Brain microvascular endothelial cell (primary cell): ENCODE data around the gene SRRM3.
A peak's percentile ranks its signal among the peaks of the same experiment; 100 is the strongest.
"Not testable (repeated sequence)": the region's sequence is repeated elsewhere in the genome, so short reads cannot be mapped to it uniquely, and the experiment has no call there.

Source experiments
- DNase-seq: peaks from one replicate; pipeline ENCODE4 v3.0.0-alpha.2; 2020
- H3K27ac ChIP-seq: fragments of 250-450 bp; sonication (Bioruptor Pico); 2 replicates; pipeline ENCODE4 v1.5.1; 2020; ENCODE audit warnings: mild to moderate bottlenecking, moderate library complexity
- H3K27me3 ChIP-seq: fragments of 250-450 bp; sonication (Bioruptor Pico); replicated peaks from 2 replicates; pipeline ENCODE4 v1.5.1; 2020; ENCODE audit warnings: mild to moderate bottlenecking
- H3K36me3 ChIP-seq: fragments of 250-450 bp; sonication (Bioruptor Pico); replicated peaks from 2 replicates; pipeline ENCODE4 v1.5.1; 2020; ENCODE audit warnings: mild to moderate bottlenecking
- H3K4me3 ChIP-seq: 2 replicates; pipeline ENCODE4 v1.5.1; 2011; ENCODE audit warnings: low read depth, mild to moderate bottlenecking, control low read depth, low read length, moderate library complexity
- in situ Hi-C: cut with HindIII; loops from 2 replicates; pipeline ENCODE4 v1.10.0; 2017; ENCODE audit warnings: low sequenced_read_pairs, low pct_ligation_motif_present
- TF ChIP-seq, protein P1 (sequence below): IDR thresholded peaks from 2 replicates; pipeline ENCODE4 v1.5.1; 2011; ENCODE audit warnings: low read depth, mild to moderate bottlenecking, moderate library complexity, low read length, control low read depth, inconsistent platforms; ENCODE audit errors: missing control alignments

Gene SRRM3

DNA sequence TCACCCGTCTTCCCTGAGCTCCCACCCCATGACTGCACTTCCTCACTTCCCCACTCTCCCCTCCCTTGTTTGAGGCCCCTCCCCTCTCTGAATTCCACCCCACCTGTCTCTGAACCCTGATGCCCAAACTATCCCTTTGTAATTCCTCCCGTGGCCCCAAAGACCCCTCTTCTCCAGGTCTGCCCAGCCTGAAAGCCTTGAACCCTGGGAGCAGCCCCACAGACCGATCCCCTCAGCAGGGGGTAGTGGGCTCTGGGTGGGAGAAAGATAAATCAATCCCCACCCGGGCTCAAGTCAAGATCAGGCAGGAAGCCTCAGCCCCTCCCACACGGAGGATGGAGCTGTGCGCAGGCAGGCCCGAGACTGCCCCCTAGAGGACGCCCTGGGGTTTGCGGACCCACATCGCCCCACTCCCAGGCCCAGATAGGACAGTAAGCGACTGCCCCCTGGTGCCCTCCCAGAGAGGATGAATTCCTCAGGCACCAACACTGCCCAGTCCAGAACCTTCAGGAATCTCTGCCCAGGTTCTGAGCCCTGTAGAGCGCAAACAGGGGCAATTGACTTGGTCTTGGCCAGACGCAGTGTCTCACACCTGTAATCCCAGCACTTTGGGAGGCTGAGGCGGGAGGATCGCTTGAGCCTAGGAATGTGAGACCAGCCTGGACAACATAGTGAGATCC, 112.5 kb downstream of the SRRM3 start:
- peak; percentile 92 for DNase-seq
- in situ Hi-C loops: no loop called here

DNA sequence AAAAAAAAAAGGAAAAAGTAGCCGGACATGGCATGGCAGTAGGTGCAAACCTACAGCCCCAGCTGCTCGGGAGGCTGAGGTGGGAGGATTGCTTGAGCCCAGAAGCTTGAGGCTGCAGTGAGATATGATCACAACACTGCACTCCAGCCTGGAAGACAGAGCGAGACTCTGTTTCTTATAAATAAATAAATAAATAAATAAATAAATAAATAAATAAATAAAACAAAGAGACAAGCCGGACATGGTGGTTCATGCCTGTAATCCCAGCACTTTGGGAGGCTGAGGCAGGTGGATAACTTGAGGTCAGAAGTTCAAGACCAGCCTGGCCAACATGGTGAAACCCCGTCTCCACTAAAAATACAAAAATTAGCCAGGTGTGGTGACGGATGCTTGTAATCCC, 113.0 kb downstream of the SRRM3 start:
- in situ Hi-C loops, H3K36me3 ChIP-seq, H3K4me3 ChIP-seq, H3K27me3 ChIP-seq, DNase-seq, H3K27ac ChIP-seq: not testable (repeated sequence)

More for the DNA sequence above, 112.5 kb downstream of the SRRM3 start:
- no peak overlapping the region for H3K4me3 ChIP-seq
- no peak overlapping the region for H3K27ac ChIP-seq
- H3K27me3 ChIP-seq: no peaks in the 10 kb centered on the region
- TF ChIP-seq, protein P1, sequence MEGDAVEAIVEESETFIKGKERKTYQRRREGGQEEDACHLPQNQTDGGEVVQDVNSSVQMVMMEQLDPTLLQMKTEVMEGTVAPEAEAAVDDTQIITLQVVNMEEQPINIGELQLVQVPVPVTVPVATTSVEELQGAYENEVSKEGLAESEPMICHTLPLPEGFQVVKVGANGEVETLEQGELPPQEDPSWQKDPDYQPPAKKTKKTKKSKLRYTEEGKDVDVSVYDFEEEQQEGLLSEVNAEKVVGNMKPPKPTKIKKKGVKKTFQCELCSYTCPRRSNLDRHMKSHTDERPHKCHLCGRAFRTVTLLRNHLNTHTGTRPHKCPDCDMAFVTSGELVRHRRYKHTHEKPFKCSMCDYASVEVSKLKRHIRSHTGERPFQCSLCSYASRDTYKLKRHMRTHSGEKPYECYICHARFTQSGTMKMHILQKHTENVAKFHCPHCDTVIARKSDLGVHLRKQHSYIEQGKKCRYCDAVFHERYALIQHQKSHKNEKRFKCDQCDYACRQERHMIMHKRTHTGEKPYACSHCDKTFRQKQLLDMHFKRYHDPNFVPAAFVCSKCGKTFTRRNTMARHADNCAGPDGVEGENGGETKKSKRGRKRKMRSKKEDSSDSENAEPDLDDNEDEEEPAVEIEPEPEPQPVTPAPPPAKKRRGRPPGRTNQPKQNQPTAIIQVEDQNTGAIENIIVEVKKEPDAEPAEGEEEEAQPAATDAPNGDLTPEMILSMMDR: peak; percentile 100
- H3K36me3 ChIP-seq: no peaks in the 10 kb centered on the region

DNA sequence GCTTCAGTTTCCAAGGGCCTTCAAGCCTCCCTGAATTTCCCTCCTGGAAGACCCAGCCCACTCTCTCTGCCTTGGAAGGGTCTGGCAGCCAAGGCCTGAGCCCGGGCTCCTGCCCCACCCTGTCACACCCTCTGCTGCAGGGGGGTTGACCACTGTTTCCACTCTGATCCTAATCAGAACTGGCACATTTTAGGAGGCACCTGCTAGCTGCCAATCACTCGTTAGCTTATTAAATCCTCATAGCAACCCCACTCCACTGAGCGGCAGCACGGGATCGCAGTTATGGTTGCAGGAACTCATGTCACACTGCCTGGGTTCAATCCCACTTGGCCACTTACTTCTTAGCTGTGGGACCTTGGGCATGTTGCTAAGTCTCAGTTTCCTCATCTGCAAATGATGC, 113.7 kb downstream of the SRRM3 start:
- H3K27me3 ChIP-seq: no peaks in the 10 kb centered on the region
- in situ Hi-C loops: no loop called here
- no peak for DNase-seq
- peaks cover 2% of the 10 kb centered on the region for H3K36me3 ChIP-seq
- TF ChIP-seq, protein P1: no peak
- no peak overlapping the region for H3K4me3 ChIP-seq
- no peak overlapping the region for H3K27ac ChIP-seq

DNA sequence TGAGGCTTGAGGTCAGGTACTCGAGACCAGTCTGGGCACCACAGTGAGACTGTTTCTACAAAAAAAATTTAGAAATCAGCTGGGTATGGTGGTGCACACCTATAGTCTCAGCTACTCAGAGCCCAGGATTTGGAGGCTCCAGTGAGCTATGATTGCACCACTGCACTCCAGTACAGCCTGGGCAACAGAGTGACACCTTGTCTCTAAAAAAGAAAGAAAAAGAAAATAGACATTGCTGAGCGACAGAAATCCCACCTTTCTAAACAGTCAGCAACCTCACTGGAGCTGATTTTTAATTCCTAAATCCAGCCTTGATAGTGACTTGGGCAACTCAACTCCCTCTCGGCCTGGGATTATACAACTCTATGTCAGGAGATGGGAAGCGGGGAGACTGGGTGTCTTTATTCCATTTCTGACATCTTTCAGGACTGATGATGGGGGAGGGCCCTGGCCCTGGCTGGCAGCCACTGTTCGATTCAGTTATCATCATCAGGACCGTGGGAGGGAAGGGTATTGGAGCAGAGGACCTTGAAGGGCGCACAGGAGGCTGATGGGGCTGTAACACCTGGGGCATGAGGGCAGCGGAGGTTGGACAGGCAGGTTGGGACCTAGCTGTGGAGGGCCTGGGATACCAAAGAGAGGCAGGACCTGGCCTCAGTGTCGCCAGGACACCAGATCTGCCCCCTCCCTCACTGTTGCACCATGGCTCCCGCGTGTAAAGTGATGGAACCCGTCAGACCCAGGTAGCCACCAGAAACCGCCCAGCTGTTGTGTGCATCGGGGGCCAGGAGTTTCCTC, 115.5 kb downstream of the SRRM3 start:
- H3K27ac ChIP-seq: peak overlapping the region; percentile 75
- peak overlapping the region; percentile 53 for H3K4me3 ChIP-seq
- TF ChIP-seq, protein P1: no peak
- no peaks in the 10 kb centered on the region for H3K27me3 ChIP-seq
- in situ Hi-C loops: no loop called here
- DNase-seq: no peak
- peaks cover 6% of the 10 kb centered on the region for H3K36me3 ChIP-seq

DNA sequence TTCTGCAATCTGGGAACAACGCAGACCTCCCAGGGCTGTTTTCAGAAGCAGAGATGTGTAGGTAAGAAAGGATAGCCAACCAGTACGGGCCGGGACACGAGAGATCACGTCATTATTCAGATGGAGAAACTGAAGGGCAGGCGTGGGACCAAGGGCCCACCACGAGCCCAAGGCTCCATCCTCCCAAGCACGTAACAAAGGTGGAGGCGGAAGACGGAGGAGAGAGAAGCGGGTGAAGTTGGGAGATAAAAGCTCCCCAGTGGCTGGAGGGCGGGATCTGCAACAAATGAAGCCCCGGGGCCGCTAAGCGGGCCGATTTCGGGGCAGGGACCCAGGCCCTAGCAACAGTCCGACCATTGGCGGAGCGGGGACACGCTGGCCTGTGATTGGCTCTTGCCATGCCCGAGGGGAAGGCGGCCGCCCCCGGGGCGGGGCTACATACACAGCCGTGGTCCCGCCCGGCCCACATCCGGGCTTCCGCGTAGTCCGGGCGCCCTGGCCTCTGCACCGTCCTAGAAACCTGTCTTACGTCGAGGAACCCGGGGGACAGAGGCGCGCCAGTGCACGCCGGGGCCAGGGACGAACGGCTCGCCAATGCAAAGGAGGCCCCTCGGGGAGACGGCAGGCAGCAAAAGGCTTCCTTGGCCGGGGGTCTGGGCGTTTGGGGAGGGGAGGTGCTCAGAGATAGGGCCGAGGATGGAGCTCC, 116.2 kb downstream of the SRRM3 start:
- peaks cover 8% of the 10 kb centered on the region for H3K36me3 ChIP-seq
- H3K27ac ChIP-seq: peak overlapping the region; percentile 75
- in situ Hi-C loops: no loop called here
- H3K27me3 ChIP-seq: no peaks in the 10 kb centered on the region
- DNase-seq: peak; percentile 95
- H3K4me3 ChIP-seq: peak overlapping the region; percentile 73
- TF ChIP-seq, protein P1: no peak
